Inflammatory macrophage treated with lipopolysaccharide for 4 hours (primary cell): ENCODE results near the gene GOLGA1.
A peak's percentile ranks its signal among the peaks of the same experiment; 100 is the strongest.
"Not testable (repeated sequence)": the region's sequence is repeated elsewhere in the genome, so short reads cannot be mapped to it uniquely, and the experiment has no call there.

Experiments
- DNase-seq: peaks from one replicate; pipeline ENCODE4 v3.0.0-alpha.2; 2020

GOLGA1 gene

GRCh38 chr9:124857533-124858162 is 83.2 kb downstream of the GOLGA1 start:
- DNase-seq, result no peak

GRCh38 chr9:124855944-124856765 is 84.7 kb downstream of the GOLGA1 start:
- DNase-seq, result no peak

- no peak for DNase-seq
Observed at GRCh38 chr9:124855566-124855943, 85.3 kb downstream of the GOLGA1 start.

GRCh38 chr9:124854822-124855221 is 86.1 kb downstream of the GOLGA1 start:
- no peak for DNase-seq

GRCh38 chr9:124854161-124854560 is 86.7 kb downstream of the GOLGA1 start:
- DNase-seq, result no peak

GRCh38 chr9:124853605-124854143 is 87.2 kb downstream of the GOLGA1 start:
- DNase-seq, result no peak

- DNase-seq, result peak; percentile 78
Observed at GRCh38 chr9:124852829-124853531, 87.9 kb downstream of the GOLGA1 start, which contains the start of gene WDR38. Gene WDR38, plus strand, starts transcription at chr9:124853460. Its CDS starts 72 bp downstream, at chr9:124853532.

GRCh38 chr9:124852121-124852828 is 88.6 kb downstream of the GOLGA1 start:
- DNase-seq, result no peak

GRCh38 chr9:124849801-124850200 is 91.1 kb downstream of the GOLGA1 start:
- DNase-seq, result no peak

GRCh38 chr9:124846969-124847368 is 93.9 kb downstream of the GOLGA1 start:
- no peak for DNase-seq

- not testable (repeated sequence) for DNase-seq
Observed at GRCh38 chr9:124846467-124846866, 94.4 kb downstream of the GOLGA1 start.

- DNase-seq, result no peak
Observed at GRCh38 chr9:124844291-124844690, 96.6 kb downstream of the GOLGA1 start.

GRCh38 chr9:124843456-124844034 is 97.3 kb downstream of the GOLGA1 start:
- no peak for DNase-seq

GRCh38 chr9:124841075-124841821 is 99.6 kb downstream of the GOLGA1 start:
- DNase-seq, result no peak

GRCh38 chr9:124840300-124840833 is 100.5 kb downstream of the GOLGA1 start:
- no peak for DNase-seq

- DNase-seq, result peak; percentile 21
Observed at GRCh38 chr9:124839612-124840299, 101.1 kb downstream of the GOLGA1 start.

GRCh38 chr9:124838567-124839275 is 102.2 kb downstream of the GOLGA1 start:
- not testable (repeated sequence) for DNase-seq

- DNase-seq, result not testable (repeated sequence)
Observed at GRCh38 chr9:124838132-124838531, 102.8 kb downstream of the GOLGA1 start.

GRCh38 chr9:124835026-124835557 is 105.8 kb downstream of the GOLGA1 start:
- DNase-seq, result no peak

- no peak for DNase-seq
Observed at GRCh38 chr9:124834591-124834990, 106.3 kb downstream of the GOLGA1 start.
